ACC112 (cell line): ENCODE measurements around the gene TSPAN9.

Source experiments
- H2AFZ ChIP-seq: fragments of 200-600 bp; sonication (generic); one replicate; pipeline ENCODE4 v1.6.0; 2017; ENCODE audit warnings: antibody characterized with exemption, low read length; ENCODE audit not compliant: unreplicated experiment
- H3K27ac ChIP-seq: fragments of 200-600 bp; sonication (generic); 2 replicates; pipeline ENCODE4 v1.5.1; 2014; ENCODE audit warnings: low read depth, mild to moderate bottlenecking, antibody characterized with exemption, low read length, moderate library complexity
- H3K27me3 ChIP-seq: fragments of 200-600 bp; sonication (generic); 2 replicates; pipeline ENCODE4 v1.6.1; 2014; ENCODE audit warnings: mild to moderate bottlenecking, antibody characterized with exemption, low read length, moderate library complexity, mixed read lengths; ENCODE audit not compliant: insufficient read depth
- H3K36me3 ChIP-seq: fragments of 200-600 bp; sonication (generic); 2 replicates; pipeline ENCODE4 v1.6.1; 2016; ENCODE audit warnings: mild to moderate bottlenecking, antibody characterized with exemption, low read length, moderate library complexity, mixed read lengths; ENCODE audit not compliant: insufficient read depth
- H3K4me1 ChIP-seq: fragments of 200-600 bp; sonication (generic); one replicate; pipeline ENCODE4 v1.6.1; 2016; ENCODE audit warnings: low read length, mixed read lengths; ENCODE audit not compliant: insufficient read depth, unreplicated experiment, control insufficient read depth
- H3K4me3 ChIP-seq: fragments of 200-600 bp; sonication (generic); 2 replicates; pipeline ENCODE4 v1.5.1; 2014; ENCODE audit warnings: mild to moderate bottlenecking, low read depth, low read length
- H3K79me2 ChIP-seq: fragments of 200-600 bp; sonication (generic); one replicate; pipeline ENCODE4 v1.6.0; 2016; ENCODE audit warnings: low read length; ENCODE audit not compliant: control insufficient read depth, unreplicated experiment, insufficient read depth

Gene TSPAN9

DNA sequence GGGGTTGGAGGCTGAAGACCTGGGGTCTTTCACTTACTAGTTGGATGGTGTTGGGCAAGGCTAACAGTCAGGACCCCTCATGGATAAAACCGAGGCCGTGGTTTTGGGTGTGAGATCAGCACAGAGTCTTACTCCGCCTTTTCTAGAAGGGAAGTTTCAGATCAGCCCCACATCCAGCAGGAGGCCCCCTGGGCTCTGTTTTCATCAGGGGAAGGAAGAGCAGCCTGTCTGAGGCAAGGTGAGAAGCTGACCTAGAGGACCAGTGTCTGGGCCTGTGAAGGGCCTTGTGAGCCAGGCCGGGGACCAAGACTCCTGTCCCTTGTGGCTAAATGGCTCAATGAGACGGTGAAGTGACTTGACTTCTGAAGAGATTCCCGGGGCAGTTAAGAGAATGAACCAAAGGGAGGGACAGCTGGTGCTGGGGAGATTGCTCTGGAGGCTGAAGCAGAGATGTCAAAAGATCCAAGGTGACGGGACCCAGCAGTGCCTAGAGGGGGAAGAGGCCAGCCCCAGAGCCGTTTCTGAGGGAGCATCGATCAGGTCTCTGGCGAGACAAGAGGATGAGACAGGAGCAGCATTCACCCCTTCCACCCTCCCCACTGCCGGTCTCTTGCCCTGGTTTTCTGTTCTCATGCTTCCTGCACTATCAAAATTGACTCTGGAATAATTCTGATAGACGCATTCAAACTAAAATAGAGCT is 40.1 kb upstream of the TSPAN9 start:
- Histone ChIP-seq H3K79me2 (no peaks in the 10 kb centered on the region), H3K36me3 (no peaks in the 10 kb centered on the region), H3K27me3 (no peaks in the 10 kb centered on the region), H3K4me3 (no peak overlapping the region), H3K27ac (no peak overlapping the region), H2AFZ (no peak overlapping the region), H3K4me1 (no peaks in the 10 kb centered on the region)

DNA sequence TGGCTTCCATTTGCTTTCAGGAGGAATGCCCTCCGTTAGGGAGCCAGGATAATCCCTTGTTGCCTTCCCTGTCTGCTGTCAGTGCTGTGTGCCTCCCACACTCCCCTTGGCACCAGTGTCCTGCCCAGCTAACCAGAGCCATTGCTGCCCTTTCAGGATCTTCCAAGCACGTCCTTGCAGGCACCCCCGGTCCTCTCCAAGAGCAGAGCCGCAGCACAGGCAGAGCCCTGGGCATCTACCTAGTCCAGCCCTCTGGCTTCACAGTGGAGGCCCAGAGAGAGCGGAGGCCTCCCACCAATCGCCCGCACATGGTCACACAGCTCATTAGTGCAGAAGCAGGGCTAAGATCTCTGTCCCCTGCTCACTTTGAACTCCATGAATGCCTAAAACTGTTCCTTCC is 39.0 kb upstream of the TSPAN9 start:
- no peaks in the 10 kb centered on the region for H3K79me2 ChIP-seq
- H3K4me3 ChIP-seq = no peak overlapping the region
- no peak overlapping the region for H2AFZ ChIP-seq
- H3K4me1 ChIP-seq = no peaks in the 10 kb centered on the region
- H3K27ac ChIP-seq = no peak overlapping the region
- no peaks in the 10 kb centered on the region for H3K27me3 ChIP-seq
- H3K36me3 ChIP-seq = no peaks in the 10 kb centered on the region

DNA sequence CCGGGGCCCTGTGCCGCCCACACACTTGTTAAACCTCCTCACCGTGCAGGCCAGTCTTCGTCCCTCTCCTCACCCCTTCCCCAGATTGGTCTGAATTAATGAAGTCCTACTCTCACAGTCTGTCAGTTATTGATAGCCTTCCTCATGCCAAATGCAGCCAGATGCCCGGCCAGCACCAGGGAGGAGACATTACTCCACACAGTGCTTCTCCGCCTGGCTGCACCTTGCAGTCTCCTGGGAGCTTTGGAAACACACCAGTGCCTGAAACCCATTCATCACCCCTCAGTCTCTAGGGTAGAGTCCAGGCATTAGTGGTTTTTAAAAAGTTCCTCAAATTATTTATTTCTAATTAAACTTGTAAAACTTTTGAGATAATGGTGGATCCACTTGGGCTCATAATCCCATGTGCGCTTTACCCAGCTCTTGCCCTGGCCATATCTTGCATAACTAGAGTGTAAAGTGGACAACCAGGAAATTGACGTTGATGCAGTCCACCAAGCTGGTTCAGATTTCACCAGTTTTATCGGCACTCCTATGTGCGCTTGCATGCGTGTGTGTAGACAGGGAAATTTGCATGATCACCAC is 38.2 kb upstream of the TSPAN9 start:
- H3K36me3 ChIP-seq = no peaks in the 10 kb centered on the region
- no peak overlapping the region for H2AFZ ChIP-seq
- H3K4me1 ChIP-seq = no peaks in the 10 kb centered on the region

DNA sequence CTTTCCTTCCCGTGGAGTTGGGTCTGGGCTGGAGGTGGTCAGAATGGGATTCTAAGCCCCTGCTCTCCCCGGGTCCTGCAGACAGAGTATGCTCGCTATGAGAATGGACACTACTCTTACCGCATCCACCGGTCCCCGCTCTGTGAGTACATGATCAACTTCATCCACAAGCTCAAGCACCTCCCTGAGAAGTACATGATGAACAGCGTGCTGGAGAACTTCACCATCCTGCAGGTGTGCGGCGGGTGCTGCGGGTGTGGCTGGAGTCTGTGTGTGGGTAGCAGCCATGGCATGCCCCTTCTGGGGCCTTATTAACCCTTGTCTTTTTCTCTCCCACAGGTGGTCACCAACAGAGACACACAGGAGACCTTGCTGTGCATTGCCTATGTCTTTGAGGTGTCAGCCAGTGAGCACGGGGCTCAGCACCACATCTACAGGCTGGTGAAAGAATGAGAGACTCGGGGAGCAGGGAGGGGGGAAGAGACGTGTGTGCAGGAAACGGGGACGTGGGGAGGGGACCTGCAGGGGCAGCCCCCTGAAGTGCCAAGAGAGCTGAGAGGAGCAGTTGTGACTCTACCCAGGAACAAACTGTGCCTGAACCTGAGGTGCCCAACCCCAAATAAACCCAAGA is 37.0 kb upstream of the TSPAN9 start:
- Histone ChIP-seq H3K4me1 (no peaks in the 10 kb centered on the region), H3K27me3 (no peaks in the 10 kb centered on the region), H2AFZ (no peak overlapping the region), H3K4me3 (no peak overlapping the region), H3K36me3 (no peaks in the 10 kb centered on the region), H3K79me2 (no peaks in the 10 kb centered on the region), H3K27ac (no peak overlapping the region)

More for the DNA sequence above, 38.2 kb upstream of the TSPAN9 start:
- Histone ChIP-seq H3K79me2 (no peaks in the 10 kb centered on the region), H3K27ac (no peak overlapping the region), H3K27me3 (no peaks in the 10 kb centered on the region), H3K4me3 (no peak overlapping the region)

DNA sequence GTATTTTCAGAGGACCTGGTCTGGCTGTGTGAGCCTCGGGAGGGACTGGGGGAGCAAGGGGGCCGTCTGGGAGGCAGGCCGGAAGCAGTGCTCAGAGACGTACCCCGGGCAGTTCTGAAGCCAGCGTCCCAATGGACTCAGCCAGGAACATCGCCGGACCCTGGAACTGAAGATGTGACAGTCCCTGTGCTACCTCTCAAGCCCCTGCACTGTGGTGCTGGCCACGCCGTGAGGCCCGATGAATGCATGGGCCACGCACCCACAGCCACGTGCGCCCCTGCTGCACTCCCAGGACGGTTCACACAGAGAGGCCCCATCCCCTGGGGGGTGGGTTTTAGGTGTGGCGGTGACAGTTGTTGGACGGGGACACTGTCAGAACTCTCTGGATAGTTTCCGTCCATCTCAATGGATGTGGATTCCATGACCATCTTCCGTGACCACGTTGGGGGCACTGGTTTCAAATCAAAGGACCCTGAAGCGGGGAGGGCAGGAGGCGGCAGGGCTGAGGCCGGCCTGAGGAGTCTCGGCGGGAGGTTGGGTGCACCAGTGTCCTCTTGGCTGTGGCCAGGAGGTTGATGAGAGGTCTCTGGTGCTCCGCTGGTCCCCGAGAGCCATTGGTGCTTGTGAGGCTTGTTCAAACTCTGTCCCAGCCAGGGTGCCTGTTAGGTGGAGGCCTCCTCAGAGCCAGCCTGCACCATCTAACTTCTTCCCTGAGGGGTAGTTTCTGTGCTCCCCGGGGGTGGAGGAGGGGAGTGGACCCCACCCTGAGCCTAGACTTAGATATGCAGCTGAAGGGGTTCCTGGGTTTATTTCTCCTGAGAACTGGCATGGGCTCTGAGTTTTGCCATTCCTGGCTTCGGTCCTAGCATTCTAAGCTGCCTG is 36.3 kb upstream of the TSPAN9 start:
- Histone ChIP-seq H3K27me3 (no peaks in the 10 kb centered on the region), H3K4me3 (no peak overlapping the region), H3K79me2 (no peaks in the 10 kb centered on the region), H3K36me3 (no peaks in the 10 kb centered on the region), H3K4me1 (no peaks in the 10 kb centered on the region), H3K27ac (no peak overlapping the region), H2AFZ (no peak overlapping the region)

DNA sequence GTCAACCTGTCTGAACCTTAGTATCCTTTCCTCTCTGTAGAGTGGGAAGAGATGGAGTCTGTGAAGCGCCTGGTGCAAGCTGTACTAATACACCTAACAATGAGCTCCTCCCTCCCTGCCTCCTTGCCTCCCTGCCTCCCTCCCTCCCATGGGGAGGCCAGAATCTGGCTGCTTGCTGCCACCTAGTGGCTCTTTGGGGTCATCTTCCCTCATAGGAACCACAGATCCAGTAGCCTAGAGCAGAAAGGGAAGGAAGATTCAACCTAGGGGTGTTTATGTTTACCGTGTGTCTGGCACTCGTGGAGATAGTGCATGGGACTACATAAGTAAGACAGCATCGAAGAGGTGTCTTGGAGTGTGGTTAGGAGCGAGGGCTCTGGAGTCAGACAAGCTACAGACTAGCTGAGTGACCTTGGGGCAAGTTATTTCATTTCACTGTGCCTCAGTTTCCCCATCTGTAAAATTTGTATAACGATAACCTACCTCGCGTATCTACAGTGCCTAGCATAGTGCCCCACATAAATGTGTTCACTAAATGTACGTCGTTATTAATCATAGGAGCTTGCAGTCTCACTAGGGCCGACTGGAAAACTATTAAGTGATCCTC is 35.5 kb upstream of the TSPAN9 start:
- Histone ChIP-seq H3K4me1 (no peaks in the 10 kb centered on the region), H3K4me3 (no peak overlapping the region), H3K36me3 (no peaks in the 10 kb centered on the region), H3K27me3 (no peaks in the 10 kb centered on the region), H3K79me2 (no peaks in the 10 kb centered on the region), H3K27ac (no peak overlapping the region), H2AFZ (no peak overlapping the region)

DNA sequence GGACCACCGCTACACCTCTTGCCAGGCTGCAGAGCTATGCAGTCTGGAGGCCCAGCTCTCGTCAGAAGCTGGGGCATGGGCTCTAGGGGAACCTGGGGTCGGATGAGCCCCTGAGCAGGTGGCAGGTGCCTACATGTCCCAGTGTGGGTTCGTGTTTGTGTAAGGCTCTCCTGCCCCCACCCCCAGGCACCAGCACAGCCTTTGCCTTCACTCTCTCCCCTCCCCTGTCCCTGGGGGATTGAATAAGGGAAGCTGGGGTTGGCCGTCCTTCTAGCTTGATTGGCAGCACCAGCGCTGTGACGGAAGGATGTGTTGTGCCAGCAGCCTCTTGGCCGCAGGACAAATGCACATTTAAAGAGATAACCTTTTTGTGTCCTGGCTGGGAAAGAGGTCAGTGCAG is 34.8 kb upstream of the TSPAN9 start:
- no peak overlapping the region for H3K4me3 ChIP-seq
- no peaks in the 10 kb centered on the region for H3K79me2 ChIP-seq
- H3K4me1 ChIP-seq = no peaks in the 10 kb centered on the region
- no peak overlapping the region for H3K27ac ChIP-seq
- H3K36me3 ChIP-seq = no peaks in the 10 kb centered on the region
- no peak overlapping the region for H2AFZ ChIP-seq
- no peaks in the 10 kb centered on the region for H3K27me3 ChIP-seq

DNA sequence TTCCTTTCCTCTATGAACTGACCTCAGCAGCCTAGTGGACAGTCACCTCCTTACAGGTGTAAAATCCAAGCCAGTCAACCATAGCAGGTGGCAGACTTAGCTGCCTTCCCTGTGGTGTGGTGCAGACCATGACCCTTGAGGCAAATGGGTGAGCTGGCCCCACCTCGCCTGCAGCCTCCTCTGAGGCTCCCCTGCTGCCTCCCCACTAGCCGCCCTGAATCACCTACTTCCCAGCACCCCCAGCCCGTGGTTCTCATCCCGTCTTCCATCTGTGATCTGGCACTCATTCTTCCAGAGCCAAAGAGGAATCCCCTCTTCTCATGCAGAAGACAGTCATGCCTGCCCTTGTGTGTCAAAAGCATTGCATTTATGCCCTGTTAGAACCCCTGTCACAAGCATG is 34.4 kb upstream of the TSPAN9 start:
- H3K36me3 ChIP-seq = no peaks in the 10 kb centered on the region

DNA sequence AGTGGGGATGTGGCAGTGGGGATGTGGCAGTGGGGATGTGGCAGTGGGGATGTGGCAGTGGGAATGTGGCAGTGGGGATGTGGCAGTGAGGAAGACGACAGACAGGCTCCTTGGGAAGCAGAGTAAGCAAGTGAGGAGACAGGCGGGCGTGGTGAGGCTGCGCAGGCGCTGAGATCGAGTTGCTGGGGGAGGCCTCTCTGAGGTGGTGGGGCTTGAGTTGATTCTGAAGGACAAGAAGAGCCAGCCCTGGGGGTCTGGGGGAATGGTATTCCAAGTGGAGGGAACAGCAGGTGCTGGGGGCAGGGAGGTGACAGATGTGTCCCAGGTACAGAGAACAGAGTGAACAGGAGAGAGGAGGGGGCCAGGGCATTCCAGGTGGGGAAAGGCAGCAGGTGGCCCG is 33.8 kb upstream of the TSPAN9 start:
- H3K4me3 ChIP-seq = no peak overlapping the region

More for the DNA sequence above, 34.4 kb upstream of the TSPAN9 start:
- no peaks in the 10 kb centered on the region for H3K4me1 ChIP-seq
- H3K79me2 ChIP-seq = no peaks in the 10 kb centered on the region
- H3K27ac ChIP-seq = no peak overlapping the region
- no peak overlapping the region for H2AFZ ChIP-seq
- H3K27me3 ChIP-seq = no peaks in the 10 kb centered on the region
- no peak overlapping the region for H3K4me3 ChIP-seq

DNA sequence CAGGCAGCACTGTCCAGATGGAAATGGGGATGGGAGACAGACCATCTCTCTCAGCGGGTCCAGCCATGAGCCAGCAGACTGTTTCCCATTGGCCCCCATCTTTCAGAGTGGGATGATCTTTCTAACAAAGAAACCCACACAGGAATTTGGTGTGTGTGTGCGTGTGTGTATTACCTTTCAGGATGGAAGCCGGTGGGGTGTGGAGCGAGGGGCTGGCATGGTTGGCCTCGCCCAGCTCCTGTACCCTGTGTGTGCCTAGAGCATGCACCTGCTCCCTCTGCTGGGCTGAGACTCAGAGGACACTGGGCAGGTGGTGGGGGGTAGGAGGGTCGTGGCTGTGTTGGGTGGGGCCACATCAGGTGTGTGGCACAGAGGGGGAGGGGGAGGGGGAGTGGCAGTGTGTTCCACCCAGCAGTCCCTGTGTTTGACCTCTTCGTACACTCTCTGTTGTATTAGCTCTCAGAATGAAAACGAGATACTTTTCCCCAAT is 33.0 kb upstream of the TSPAN9 start:
- Histone ChIP-seq H3K36me3 (no peaks in the 10 kb centered on the region), H3K79me2 (no peaks in the 10 kb centered on the region), H3K27ac (no peak overlapping the region), H3K4me1 (no peaks in the 10 kb centered on the region), H3K4me3 (no peak overlapping the region), H3K27me3 (no peaks in the 10 kb centered on the region), H2AFZ (no peak overlapping the region)

More for the DNA sequence above, 33.8 kb upstream of the TSPAN9 start:
- no peak overlapping the region for H2AFZ ChIP-seq
- no peaks in the 10 kb centered on the region for H3K36me3 ChIP-seq
- no peaks in the 10 kb centered on the region for H3K27me3 ChIP-seq
- no peaks in the 10 kb centered on the region for H3K79me2 ChIP-seq
- H3K4me1 ChIP-seq = no peaks in the 10 kb centered on the region
- H3K27ac ChIP-seq = no peak overlapping the region
